Measurements from ENCODE around the gene ACTL10.

The ACTL10 gene

DNA sequence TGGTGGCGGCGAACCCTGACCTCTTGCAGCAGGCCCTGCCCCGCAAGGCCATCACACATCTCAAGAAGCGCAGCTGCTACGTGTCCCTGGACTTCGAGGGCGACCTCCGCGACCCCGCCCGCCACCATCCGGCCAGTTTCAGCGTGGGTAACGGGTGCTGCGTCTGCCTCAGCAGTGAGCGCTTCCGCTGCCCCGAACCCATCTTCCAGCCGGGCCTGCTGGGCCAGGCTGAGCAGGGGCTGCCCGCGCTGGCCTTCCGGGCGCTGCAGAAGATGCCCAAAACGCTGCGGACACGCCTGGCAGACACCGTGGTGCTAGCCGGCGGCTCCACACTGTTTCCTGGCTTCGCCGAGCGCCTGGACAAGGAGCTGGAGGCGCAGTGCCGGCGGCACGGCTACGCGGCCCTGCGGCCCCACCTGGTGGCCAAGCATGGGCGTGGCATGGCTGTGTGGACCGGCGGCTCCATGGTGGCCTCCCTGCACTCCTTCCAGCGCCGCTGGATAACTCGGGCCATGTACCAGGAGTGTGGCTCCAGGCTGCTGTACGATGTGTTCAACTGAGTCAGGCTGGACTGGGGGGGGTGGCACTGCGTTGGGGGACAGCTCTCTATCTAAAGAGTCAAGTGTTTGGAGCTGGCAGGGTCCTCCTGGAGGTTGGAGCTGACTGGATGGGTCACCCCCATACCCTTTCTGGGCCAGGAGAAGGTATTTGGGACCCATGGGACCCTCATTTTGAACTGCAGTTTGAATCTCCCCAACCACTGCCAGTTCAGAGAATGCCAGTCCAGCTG, 1.1 kb downstream of the ACTL10 start:
- H3K27me3 Mint-ChIP-seq: no peaks in the 10 kb centered on the region

DNA sequence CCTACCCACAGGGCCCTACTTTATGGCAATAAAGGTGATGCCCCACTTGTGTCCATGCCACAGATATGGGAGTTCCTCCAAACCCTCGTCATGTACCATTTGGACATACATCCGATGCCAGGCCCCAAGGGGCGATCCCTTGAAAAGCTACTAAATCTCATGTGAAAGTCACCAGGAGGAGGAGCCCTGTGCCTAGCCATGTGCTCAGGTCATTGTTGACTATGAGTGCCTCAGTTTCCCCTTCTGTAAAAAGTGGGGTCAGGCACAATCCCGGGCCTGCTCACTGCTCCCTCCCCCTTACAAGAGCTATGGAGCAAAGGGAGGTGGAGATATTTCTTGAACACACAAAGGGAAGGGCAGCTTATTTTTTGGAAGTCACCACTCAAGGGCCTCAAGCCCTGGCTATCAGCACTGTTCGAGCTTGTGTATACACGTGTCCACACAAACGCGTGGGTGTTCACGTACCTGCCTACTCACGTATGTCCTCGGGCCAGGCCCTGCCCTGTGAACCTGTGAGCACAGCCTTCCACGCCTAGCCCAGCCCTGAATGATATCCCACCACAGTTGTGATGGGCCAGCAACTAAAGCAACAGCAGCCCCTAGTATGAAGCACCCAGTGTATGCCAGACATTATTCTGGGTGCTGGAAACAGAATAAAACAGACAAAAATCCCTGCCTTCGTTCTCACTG, 1.9 kb downstream of the ACTL10 start:
- ATAC-seq (no peak), DNase-seq (no peak)
- Mint-ChIP-seq H3K4me3 (peak overlapping the region; percentile 92 to 99), H3K4me1 (peaks cover 66% of the 10 kb centered on the region), H3K27me3 (no peaks in the 10 kb centered on the region), H3K9me3 (no peaks in the 10 kb centered on the region), H3K27ac (no peak overlapping the region)

More for the DNA sequence above, 1.1 kb downstream of the ACTL10 start:
- ATAC-seq (peak; percentile 73), DNase-seq (peak; percentile 84 to 86)
- H3K27ac Mint-ChIP-seq: peak overlapping the region; percentile 58 to 85
- H3K4me1 Mint-ChIP-seq: peaks cover 61% of the 10 kb centered on the region
- H3K9me3 Mint-ChIP-seq: no peaks in the 10 kb centered on the region
- peak overlapping the region; percentile 92 to 99 for H3K4me3 Mint-ChIP-seq

GRCh38 chr20:33669224-33669623, 2.5 kb downstream of the ACTL10 start:
- Mint-ChIP-seq H3K27ac (peak overlapping the region in 1 of 2 donors; percentile 81), H3K4me3 (no peak overlapping the region), H3K9me3 (no peaks in the 10 kb centered on the region), H3K27me3 (no peaks in the 10 kb centered on the region), H3K4me1 (peaks cover 69% of the 10 kb centered on the region)
- ATAC-seq: no peak
- no peak for DNase-seq

DNA sequence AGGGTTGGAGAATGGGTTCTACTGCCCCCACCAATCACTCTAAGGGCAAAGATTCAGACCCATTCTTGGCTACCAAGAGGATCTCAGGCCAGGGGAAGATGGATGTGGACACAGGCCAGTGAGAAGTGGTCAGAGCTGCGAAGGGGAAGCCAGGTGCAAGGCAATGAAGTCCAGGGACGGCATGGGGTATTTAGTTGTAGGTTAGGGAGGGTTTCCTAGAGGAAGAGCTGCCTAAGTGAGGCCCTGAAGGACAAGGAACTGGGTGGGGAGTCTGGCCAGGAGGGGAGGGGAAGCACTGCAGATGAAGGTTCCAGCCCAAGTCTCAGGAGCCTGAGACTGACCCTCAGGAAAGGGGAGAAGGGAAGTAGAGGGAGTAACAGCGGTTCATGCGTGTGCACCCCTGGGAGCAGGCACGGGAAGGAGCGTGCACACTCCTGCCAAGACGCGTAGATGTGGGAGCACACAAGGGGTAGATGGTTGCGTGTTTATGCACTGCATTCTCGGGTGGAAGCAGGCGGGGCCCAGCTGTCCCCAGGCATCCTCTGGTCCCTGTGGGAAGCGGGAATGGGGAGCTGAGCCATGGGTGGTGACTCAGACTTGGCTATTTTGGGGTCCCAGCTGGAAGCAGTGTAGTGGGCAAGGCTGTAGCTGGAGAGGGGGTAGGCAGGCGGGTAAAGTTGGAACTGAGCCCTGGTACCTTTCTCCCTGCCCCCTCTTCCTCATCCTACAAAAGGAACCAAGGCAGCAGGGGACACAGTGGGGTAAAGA, 3.3 kb downstream of the ACTL10 start:
- Mint-ChIP-seq H3K27ac (peak overlapping the region in 1 of 2 donors; percentile 81), H3K4me3 (no peak overlapping the region), H3K4me1 (peaks cover 66% of the 10 kb centered on the region), H3K9me3 (no peaks in the 10 kb centered on the region), H3K27me3 (no peaks in the 10 kb centered on the region)
- no peak for DNase-seq
- no peak for ATAC-seq

GRCh38 chr20:33670715-33671499, 4.2 kb downstream of the ACTL10 start:
- Mint-ChIP-seq H3K9me3 (no peaks in the 10 kb centered on the region), H3K4me3 (no peak overlapping the region), H3K27ac (no peak overlapping the region), H3K4me1 (peaks cover 66% of the 10 kb centered on the region), H3K27me3 (no peaks in the 10 kb centered on the region)
- ATAC-seq (no peak), DNase-seq (no peak)

DNA sequence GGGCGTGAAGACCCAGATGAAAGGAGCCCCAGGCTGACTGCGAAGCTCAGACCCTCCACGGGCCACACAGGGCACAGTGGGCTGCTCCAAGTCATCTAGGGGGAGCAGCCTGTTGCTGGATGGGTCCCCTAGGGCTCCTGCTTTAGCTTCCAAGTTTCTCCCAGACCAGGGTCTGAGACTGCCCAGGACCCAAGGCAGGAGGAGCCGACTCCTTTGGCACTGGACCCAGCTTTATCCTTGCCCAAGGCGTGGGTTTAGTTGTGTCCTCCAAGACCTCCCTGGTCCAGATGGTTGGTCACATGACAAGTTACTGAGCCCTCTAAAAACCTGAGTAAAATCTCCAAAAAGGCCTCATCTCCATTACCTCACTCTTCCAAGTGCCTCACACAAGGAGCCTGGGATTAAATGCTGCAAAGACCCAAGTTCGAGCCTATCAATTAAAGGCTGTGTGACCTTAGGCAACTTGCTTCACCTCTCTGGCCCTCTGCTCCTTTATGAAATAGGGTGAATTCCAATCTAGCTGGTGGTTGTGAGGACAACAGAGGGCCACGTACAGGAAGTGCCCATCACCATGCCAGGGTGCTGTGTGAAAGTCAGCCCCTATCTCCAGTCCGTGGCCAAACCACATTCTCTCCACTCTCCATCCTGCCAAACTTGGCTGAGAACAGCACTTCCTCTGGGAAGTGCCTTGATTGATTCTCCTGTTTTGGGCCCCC, 5.0 kb downstream of the ACTL10 start:
- ATAC-seq: no peak
- Mint-ChIP-seq H3K9me3 (no peaks in the 10 kb centered on the region), H3K4me1 (peaks cover 66% of the 10 kb centered on the region), H3K27me3 (no peaks in the 10 kb centered on the region), H3K27ac (no peak overlapping the region), H3K4me3 (no peak overlapping the region)
- DNase-seq: no peak

DNA sequence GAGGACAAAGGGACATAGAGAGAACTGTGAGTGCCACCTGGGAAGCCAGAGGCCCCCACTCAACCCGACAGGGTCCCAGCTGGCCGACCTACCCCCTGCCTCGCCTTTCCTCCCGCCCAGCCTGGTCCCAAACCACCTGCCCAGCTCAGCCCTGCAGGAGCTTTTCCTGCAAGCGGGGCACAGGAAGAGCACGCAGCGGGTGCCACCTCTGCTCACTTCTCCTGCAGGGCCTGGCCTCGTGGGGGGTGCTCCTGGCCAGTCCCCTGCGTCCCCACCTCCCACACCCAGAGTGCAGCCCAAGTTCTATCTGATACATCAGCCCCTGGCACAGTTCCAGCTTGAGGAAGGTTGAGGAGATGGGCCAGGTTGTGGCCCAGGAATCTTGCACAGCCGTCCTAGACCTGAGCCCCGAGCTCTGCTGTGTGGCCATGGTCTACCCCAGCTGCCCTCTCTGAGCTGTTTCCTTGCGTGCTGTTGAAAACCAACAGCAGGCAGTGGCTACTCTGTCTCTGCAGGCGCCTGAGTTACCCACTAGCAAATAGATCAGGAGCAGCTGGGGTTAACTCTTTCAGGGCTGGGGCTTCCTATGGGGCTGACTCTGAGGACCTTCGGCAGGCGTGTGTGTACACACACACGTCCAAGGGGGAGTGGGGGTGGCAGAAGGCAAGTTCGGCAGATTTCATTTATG, 5.8 kb downstream of the ACTL10 start:
- no peak for DNase-seq
- Mint-ChIP-seq H3K27ac (peak overlapping the region in 1 of 2 donors; percentile 87), H3K9me3 (no peaks in the 10 kb centered on the region), H3K4me1 (peaks cover 63% of the 10 kb centered on the region), H3K27me3 (no peaks in the 10 kb centered on the region), H3K4me3 (peak overlapping the region; percentile 85 to 86)
- ATAC-seq: no peak

DNA sequence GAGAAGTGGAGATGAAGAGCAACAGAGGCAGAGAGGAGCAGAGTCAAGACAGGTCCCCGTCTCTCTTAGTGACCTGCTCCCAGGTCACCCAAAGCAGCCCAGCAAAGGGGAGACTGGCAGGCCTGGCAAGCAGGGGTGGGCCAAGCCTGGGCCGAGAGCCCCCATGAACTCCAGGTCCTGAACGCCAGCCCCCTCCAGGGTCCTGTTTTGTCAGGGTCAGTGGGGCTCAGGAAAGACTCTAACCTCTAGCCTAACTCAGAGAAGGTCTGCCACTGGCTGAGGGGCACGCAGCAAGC, 6.3 kb downstream of the ACTL10 start:
- peak overlapping the region; percentile 85 to 86 for H3K4me3 Mint-ChIP-seq
- H3K4me1 Mint-ChIP-seq: peaks cover 59% of the 10 kb centered on the region
- no peaks in the 10 kb centered on the region for H3K27me3 Mint-ChIP-seq
- ATAC-seq (no peak), DNase-seq (no peak)
- H3K27ac Mint-ChIP-seq: peak overlapping the region in 1 of 2 donors; percentile 87
- H3K9me3 Mint-ChIP-seq: no peaks in the 10 kb centered on the region

DNA sequence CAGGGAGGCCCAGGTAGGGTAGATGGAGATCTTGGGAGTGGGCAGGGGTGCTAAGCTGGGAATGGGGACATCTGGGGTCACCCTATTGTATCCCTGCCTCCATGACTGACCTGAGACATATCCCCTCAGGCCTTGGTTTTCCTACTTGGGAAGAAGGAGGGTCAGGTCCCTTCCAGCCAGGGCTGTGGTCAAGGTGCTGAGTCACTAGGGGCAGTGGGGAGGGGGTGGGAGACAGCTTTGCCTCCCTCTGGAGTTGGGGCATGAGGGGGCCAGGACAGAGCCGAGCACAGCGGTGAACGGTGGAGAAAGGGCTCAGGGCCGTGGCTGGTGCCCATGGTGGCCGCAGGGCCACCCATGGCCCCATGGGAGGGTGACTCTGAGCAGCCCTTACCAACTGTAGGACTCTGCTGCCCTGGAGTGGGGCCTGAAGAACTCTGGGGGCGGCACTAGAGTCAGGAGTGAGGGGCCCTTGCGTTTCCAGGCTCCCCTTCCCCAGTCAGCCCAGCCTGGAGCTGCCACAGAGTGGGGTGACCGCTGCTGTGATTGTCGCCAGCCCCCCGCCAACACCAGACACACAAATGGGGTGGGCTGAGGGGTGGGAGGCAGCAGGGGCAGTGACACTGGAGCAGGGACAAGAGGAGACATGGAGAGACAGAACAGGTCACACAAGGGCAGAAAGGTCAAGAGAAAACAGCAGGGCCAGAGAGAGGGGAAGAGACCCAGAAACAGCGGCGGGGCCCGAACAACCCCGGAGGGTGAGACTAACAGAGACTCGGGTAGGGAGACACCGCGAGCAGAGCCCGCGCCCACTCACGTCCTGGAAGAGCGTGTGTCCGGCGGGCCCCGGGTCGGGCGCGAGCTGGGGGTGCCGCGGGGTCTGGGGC, 6.9 kb downstream of the ACTL10 start:
- Mint-ChIP-seq H3K4me3 (peak overlapping the region; percentile 85 to 86), H3K27me3 (no peaks in the 10 kb centered on the region), H3K4me1 (peaks cover 59% of the 10 kb centered on the region), H3K27ac (peak overlapping the region; percentile 36 to 82), H3K9me3 (no peaks in the 10 kb centered on the region)
- peak; percentile 62 for ATAC-seq
- peak in 1 of 2 donors; percentile 41 for DNase-seq

- ATAC-seq (peak; percentile 79), DNase-seq (peak; percentile 52 to 67)
- Mint-ChIP-seq H3K4me3 (peak within 1 kb of the TSS; percentile 85 to 86), H3K9me3 (no peaks in the 10 kb centered on the region), H3K27ac (peak within 1 kb of the TSS; percentile 36 to 82), H3K27me3 (no peaks in the 10 kb centered on the region), H3K4me1 (peaks cover 64% of the 10 kb centered on the region)
Measured at GRCh38 chr20:33674294-33675135, 7.8 kb downstream of the ACTL10 start, which contains the start of gene NECAB3. TSS of gene NECAB3 (minus strand) at chr20:33674428. CDS start at chr20:33674352, 76 bp downstream.

- DNase-seq (no peak), ATAC-seq (no peak)
- peaks cover 65% of the 10 kb centered on the region for H3K4me1 Mint-ChIP-seq
- H3K27me3 Mint-ChIP-seq: no peaks in the 10 kb centered on the region
- peak overlapping the region; percentile 55 to 73 for H3K4me3 Mint-ChIP-seq
- H3K9me3 Mint-ChIP-seq: no peaks in the 10 kb centered on the region
- no peak overlapping the region for H3K27ac Mint-ChIP-seq
Measured at GRCh38 chr20:33675136-33675959, 8.6 kb downstream of the ACTL10 start.

DNA sequence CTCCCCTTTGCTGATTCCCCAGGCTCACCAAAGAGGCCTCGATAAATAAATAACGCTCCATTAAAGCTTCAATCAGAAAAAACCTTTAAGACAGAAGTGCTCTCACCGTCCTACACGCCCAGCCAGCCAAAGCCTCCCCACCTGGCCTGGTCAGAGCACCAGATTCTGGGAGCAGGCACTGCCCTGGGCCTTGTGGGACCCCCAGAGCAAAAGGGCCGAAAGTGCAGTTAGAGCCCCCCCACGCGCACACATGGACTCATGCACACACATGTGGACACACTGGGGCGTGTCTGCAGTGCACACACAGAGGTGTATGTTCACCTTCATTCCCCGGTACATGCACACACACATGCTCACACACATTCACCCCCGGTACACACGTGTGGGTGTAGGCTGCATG, 9.4 kb downstream of the ACTL10 start:
- DNase-seq (no peak), ATAC-seq (no peak)
- Mint-ChIP-seq H3K4me1 (peaks cover 73% of the 10 kb centered on the region), H3K4me3 (peak overlapping the region in 1 of 2 donors; percentile 28), H3K27me3 (no peaks in the 10 kb centered on the region), H3K9me3 (no peaks in the 10 kb centered on the region), H3K27ac (no peak overlapping the region)
